OCI-LY3 (cell line): ENCODE results near the gene SEMA6A.

Experiments
- CTCF ChIP-seq: fragments of 200-600, 300-600 bp; sonication (generic); IDR thresholded peaks from 2 replicates; pipeline ENCODE4 v1.5.1; 2014; ENCODE audit warnings: antibody characterized with exemption, low read length, low read depth
- EZH2phosphoT487 ChIP-seq: fragments of 200-600 bp; shearing (Covaris generic); IDR thresholded peaks from 2 replicates; pipeline ENCODE4 v1.6.1; 2018; ENCODE audit warnings: antibody characterized with exemption, mixed run types, low read depth

GRCh38 chr5:116445311-116445710 lies 129.3 kb downstream of the SEMA6A start:
- TF ChIP-seq CTCF, result no peak
- no peak for TF ChIP-seq EZH2phosphoT487
